IMR-90 (cell line): ENCODE measurements around the gene ADGRD1. TPM values are rescaled to one million over a fixed set of nuclear protein-coding genes. Genes with fewer than 3 reads are reported as not detected.

Source experiments
- ATAC-seq: fragments of 200-7000 bp; cut with Tn5 transposase; 2 replicates; pipeline ENCODE4 v1.9.1; 2020; ENCODE audit warnings: low read depth, mild to moderate bottlenecking, moderate library complexity
- BruUV-seq: library from RNA; stranded (reverse); fragments of 400-500 nt; replicated peaks from 2 replicates; lab custom pipeline; 2021; lab: Mats Ljungman, UMichigan
- CTCF ChIA-PET: fragments of 300-600 bp; formaldehyde crosslinking; extraction: SDS; loops from one replicate; lab custom pipeline; 2021; ENCODE audit warnings: antibody characterized with exemption; lab: Yijun Ruan, JAX
- POLR2A ChIA-PET: fragments of 300-600 bp; sonication (Branson Sonifier 250); formaldehyde crosslinking; loops from one replicate; lab custom pipeline; 2022; ENCODE audit warnings: antibody characterized with exemption; ENCODE audit not compliant: unreplicated experiment; lab: Charles Lee
- DNase-seq: peaks from one replicate; pipeline ENCODE4 v3.0.0; 2013
- H2AFZ ChIP-seq: replicated peaks from 2 replicates; pipeline ENCODE3; 2013; ENCODE audit warnings: low read length, mild to moderate bottlenecking; ENCODE audit not compliant: poor library complexity
- H2AK5ac ChIP-seq: 2 replicates; pipeline ENCODE4 v1.6.1; 2013; ENCODE audit warnings: low read depth, low read length, inconsistent platforms
- H2AK9ac ChIP-seq: replicated peaks from 2 replicates; pipeline ENCODE3; 2013; ENCODE audit warnings: mild to moderate bottlenecking, low read depth, low read length, moderate library complexity; ENCODE audit not compliant: poor library complexity
- H2BK120ac ChIP-seq: 2 replicates; pipeline ENCODE4 v1.6.1; 2013; ENCODE audit warnings: low read depth, low read length, inconsistent platforms
- H2BK15ac ChIP-seq: 3 replicates; pipeline ENCODE4 v1.6.1; 2013; ENCODE audit warnings: low read depth, low read length, inconsistent platforms
- H2BK20ac ChIP-seq: 2 replicates; pipeline ENCODE4 v1.6.1; 2013; ENCODE audit warnings: low read depth, mild to moderate bottlenecking, inconsistent platforms, low read length, moderate library complexity
- H2BK5ac ChIP-seq: 2 replicates; pipeline ENCODE4 v1.6.1; 2013; ENCODE audit warnings: mild to moderate bottlenecking, low read depth, low read length, inconsistent platforms; ENCODE audit not compliant: poor library complexity, severe bottlenecking
- H3K14ac ChIP-seq: replicated peaks from 2 replicates; pipeline ENCODE4 v1.6.1; 2013; ENCODE audit warnings: low read depth, low read length, inconsistent platforms
- H3K18ac ChIP-seq: 2 replicates; pipeline ENCODE4 v1.6.1; 2013; ENCODE audit warnings: low read depth, low read length, control low read depth
- H3K23ac ChIP-seq: 2 replicates; pipeline ENCODE4 v1.6.1; 2013; ENCODE audit warnings: low read depth, low read length, inconsistent platforms
- H3K27ac ChIP-seq: 2 replicates; pipeline ENCODE4 v1.5.1; 2013; ENCODE audit warnings: mild to moderate bottlenecking, control low read depth, low read length; ENCODE audit not compliant: insufficient read depth
- H3K27me3 ChIP-seq: 2 replicates; pipeline ENCODE4 v1.6.1; 2013; ENCODE audit warnings: low read length; ENCODE audit not compliant: control insufficient read depth, insufficient read depth
- H3K36me3 ChIP-seq: 2 replicates; pipeline ENCODE4 v1.6.1; 2013; ENCODE audit warnings: low read length, mixed read lengths; ENCODE audit not compliant: control insufficient read depth, insufficient read depth
- H3K4ac ChIP-seq: 2 replicates; pipeline ENCODE4 v1.6.1; 2013; ENCODE audit warnings: low read depth, low read length, inconsistent platforms
- H3K4me1 ChIP-seq: 2 replicates; pipeline ENCODE4 v1.6.1; 2013; ENCODE audit warnings: low read length, mixed read lengths; ENCODE audit not compliant: control insufficient read depth, insufficient read depth
- H3K4me2 ChIP-seq: 2 replicates; pipeline ENCODE4 v1.6.1; 2013; ENCODE audit warnings: low read depth, mild to moderate bottlenecking, control low read depth, low read length, moderate library complexity
- H3K4me3 ChIP-seq: 2 replicates; pipeline ENCODE4 v1.5.1; 2013; ENCODE audit warnings: low read depth, mild to moderate bottlenecking, control low read depth, low read length, moderate library complexity; ENCODE audit not compliant: insufficient read depth
- H3K56ac ChIP-seq: 2 replicates; pipeline ENCODE4 v1.6.1; 2013; ENCODE audit warnings: low read length, inconsistent platforms; ENCODE audit not compliant: insufficient read depth; ENCODE audit errors: extremely low read depth
- H3K79me1 ChIP-seq, 2 experiments: 2 replicates each; pipeline ENCODE4 v1.6.1; 2013; ENCODE audit warnings: low read length in 2 of 2, inconsistent platforms in 1 of 2, low read depth in 1 of 2
- H3K9ac ChIP-seq: 2 replicates; pipeline ENCODE4 v1.6.1; 2013; ENCODE audit warnings: low read depth, low read length, control low read depth
- H3K9me1 ChIP-seq: 2 replicates; pipeline ENCODE4 v1.6.1; 2013; ENCODE audit warnings: low read length, inconsistent platforms; ENCODE audit not compliant: insufficient read depth
- H3K9me3 ChIP-seq: 2 replicates; pipeline ENCODE4 v1.6.1; 2013; ENCODE audit warnings: low read length; ENCODE audit not compliant: control insufficient read depth, insufficient read depth
- H4K20me1 ChIP-seq: 2 replicates; pipeline ENCODE4 v1.6.1; 2013; ENCODE audit warnings: low read length, inconsistent platforms; ENCODE audit not compliant: insufficient read depth
- H4K5ac ChIP-seq: 2 replicates; pipeline ENCODE4 v1.6.1; 2013; ENCODE audit warnings: mild to moderate bottlenecking, low read depth, low read length, control low read depth
- H4K8ac ChIP-seq, 2 experiments: 2 replicates each; pipeline ENCODE4 v1.6.1; 2013; ENCODE audit warnings: low read depth in 2 of 2, low read length in 2 of 2, control low read depth in 1 of 2, inconsistent platforms in 1 of 2
- H4K91ac ChIP-seq: 2 replicates; pipeline ENCODE4 v1.6.1; 2013; ENCODE audit warnings: low read depth, low read length, inconsistent platforms; ENCODE audit not compliant: insufficient read depth
- MXI1 ChIP-seq: IDR thresholded peaks from 2 replicates; pipeline ENCODE4 v1.6.1; 2012; ENCODE audit warnings: low read depth, mild to moderate bottlenecking, low read length, moderate library complexity, borderline replicate concordance
- NFE2L2 ChIP-seq: fragments of 150-350 bp; IDR thresholded peaks from 2 replicates; pipeline ENCODE4 v1.6.1; 2016; ENCODE audit warnings: low read depth, mild to moderate bottlenecking, low read length
- POLR2A ChIP-seq: IDR thresholded peaks from 2 replicates; pipeline ENCODE4 v1.6.1; 2012; ENCODE audit warnings: mild to moderate bottlenecking, low read depth, low read length
- RFX5 ChIP-seq: IDR thresholded peaks from 2 replicates; pipeline ENCODE4 v1.8.0; 2012; ENCODE audit warnings: low read depth, mild to moderate bottlenecking, low read length, moderate library complexity
- SMC3 ChIP-seq: fragments of 150-350 bp; IDR thresholded peaks from 2 replicates; pipeline ENCODE4 v1.6.1; 2016; ENCODE audit warnings: low read depth, mild to moderate bottlenecking, antibody characterized with exemption, low read length, moderate library complexity
- WGBS, 2 experiments: methylation state at CpG; one replicate each; pipeline versions ENCODE4 v1.1.5 to v1.1.7; 2013; ENCODE audit warnings: missing lambda C conversion rate in 2 of 2; ENCODE audit not compliant: insufficient read length in 1 of 2; ENCODE audit errors: extremely low coverage in 2 of 2; 5-methylcytosine and 5-hydroxymethylcytosine counted together
- dilution Hi-C: fragments of 300-500 bp; cut with HindIII; formaldehyde crosslinking; loops from one replicate; pipeline ENCODE4 v1.14.3; 2018; ENCODE audit warnings: low sequenced_read_pairs; ENCODE audit not compliant: unreplicated experiment
- in situ Hi-C: fragments of 300-500 bp; cut with MboI; formaldehyde crosslinking; loops from 3 replicates; pipeline ENCODE4 v1.14.3; 2019; ENCODE audit warnings: low sequenced_read_pairs, inconsistent platforms, mixed read lengths
- intact Hi-C: fragments of 100-400 bp; cut with micrococcal nuclease; formaldehyde crosslinking; loops from 2 replicates; pipeline ENCODE4 v1.10.0; 2022
- polyA plus RNA-seq, 3 experiments: library from polyadenylated mRNA; depleted of rRNA; stranded (reverse); fragments of >200 nt; gene quantifications; 2 replicates each; pipeline ENCODE4 v1.2.3, GENCODE V29; 2012; ENCODE audit warnings: low replicate concordance in 1 of 3
- total RNA-seq: library from RNA; depleted of rRNA; stranded (reverse); fragments of >200 nt; gene quantifications from 2 replicates; pipeline ENCODE4 v1.2.3, GENCODE V29; 2012
- TF ChIP-seq, protein P1 (sequence below): fragments of 150-350 bp; IDR thresholded peaks from 2 replicates; pipeline ENCODE4 v1.6.1; 2016; ENCODE audit warnings: low read depth, mild to moderate bottlenecking, low read length, moderate library complexity, borderline replicate concordance

The ADGRD1 gene
- total and polyA plus RNA-seq, 2 of the 4 experiments (the other 2 are of a cell fraction) = not detected

DNA sequence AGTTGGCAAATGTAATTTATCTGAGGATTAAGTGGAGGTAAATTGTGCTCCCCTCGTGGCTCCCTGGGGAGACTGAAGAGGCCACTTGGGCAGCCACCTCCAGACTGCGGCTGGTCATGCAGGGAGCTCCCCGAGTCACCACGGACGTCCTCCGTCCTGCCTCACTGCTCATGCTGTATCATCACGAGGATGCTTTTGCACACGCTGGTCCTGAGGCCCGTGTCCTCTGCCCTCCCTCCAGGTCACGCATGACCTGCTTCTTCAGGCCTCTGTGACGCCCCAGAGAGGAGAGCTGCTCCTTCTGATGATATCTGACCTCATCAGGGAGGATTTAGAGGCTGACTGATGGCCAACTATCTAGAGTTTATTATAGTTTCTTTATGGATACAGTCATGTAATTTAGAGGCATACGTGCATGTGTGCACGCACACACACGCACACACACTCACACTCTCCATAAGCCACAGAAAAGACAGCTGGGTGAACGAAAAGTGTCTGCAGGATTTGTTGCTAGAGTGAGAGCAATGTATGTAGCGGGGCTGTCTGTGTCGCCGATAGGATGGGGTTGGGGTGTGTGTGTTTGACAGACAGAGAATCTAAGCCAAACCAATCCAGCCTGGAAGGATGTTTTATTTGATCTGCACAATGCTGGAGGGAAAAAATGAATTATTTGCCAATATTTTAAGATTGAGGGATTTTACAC lies 160.0 kb downstream of the ADGRD1 start:
- Histone ChIP-seq H3K27ac (no peak overlapping the region), H3K4me1 (no peaks in the 10 kb centered on the region), H2BK5ac (no peak overlapping the region), H3K79me1 (no peaks in the 10 kb centered on the region), H4K91ac (no peak overlapping the region), H3K14ac (no peak overlapping the region), H3K56ac (no peak overlapping the region), H3K27me3 (no peaks in the 10 kb centered on the region), H3K4ac (no peak overlapping the region), H2AFZ (no peak overlapping the region), H3K36me3 (no peaks in the 10 kb centered on the region), H4K20me1 (no peaks in the 10 kb centered on the region), H2BK120ac (no peak overlapping the region), H3K4me3 (no peak overlapping the region), H2AK5ac (no peak overlapping the region), H3K23ac (no peak overlapping the region), H3K9me3 (peaks cover 19% of the 10 kb centered on the region), H4K8ac (no peak overlapping the region), H2AK9ac (no peak overlapping the region), H3K18ac (no peak overlapping the region), H3K9me1 (no peaks in the 10 kb centered on the region), H2BK20ac (no peak overlapping the region), H4K5ac (no peak overlapping the region), H2BK15ac (no peak overlapping the region), H3K4me2 (no peak overlapping the region), H3K9ac (no peak overlapping the region)
- dilution Hi-C loops = no loop called here
- ChIA-PET CTCF (no interaction called here), POLR2A (no interaction called here)
- TF ChIP-seq RFX5 = no peak
- no peak for TF ChIP-seq MXI1
- no peak for TF ChIP-seq SMC3
- no peak for TF ChIP-seq POLR2A
- TF ChIP-seq, protein P1, sequence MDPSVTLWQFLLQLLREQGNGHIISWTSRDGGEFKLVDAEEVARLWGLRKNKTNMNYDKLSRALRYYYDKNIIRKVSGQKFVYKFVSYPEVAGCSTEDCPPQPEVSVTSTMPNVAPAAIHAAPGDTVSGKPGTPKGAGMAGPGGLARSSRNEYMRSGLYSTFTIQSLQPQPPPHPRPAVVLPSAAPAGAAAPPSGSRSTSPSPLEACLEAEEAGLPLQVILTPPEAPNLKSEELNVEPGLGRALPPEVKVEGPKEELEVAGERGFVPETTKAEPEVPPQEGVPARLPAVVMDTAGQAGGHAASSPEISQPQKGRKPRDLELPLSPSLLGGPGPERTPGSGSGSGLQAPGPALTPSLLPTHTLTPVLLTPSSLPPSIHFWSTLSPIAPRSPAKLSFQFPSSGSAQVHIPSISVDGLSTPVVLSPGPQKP = no peak
- no peak for TF ChIP-seq NFE2L2
- DNase-seq (no peak), ATAC-seq (no peak)
- in situ Hi-C loops = loop anchor here (25.0 kb wide), 1 partner anchor 724 kb away; the partner anchor contains the start of gene MMP17
- intact Hi-C loops = no loop called here
- no TSS peak for BruUV-seq
- 54% methylated on average over 13 of the region's 18 CpGs; no CpG with 5 or more reads in 1 of the 2 experiments for WGBS, 2 experiments
